ENCODE results near the gene GIT2. TPM values are rescaled to one million over a fixed set of nuclear protein-coding genes. Genes with fewer than 3 reads are reported as not detected.

Gene GIT2
- total and polyA plus RNA-seq, 2 of the 8 experiments (the other 6 are each of a cell fraction or from before 2014, with no cell fraction given), result 9.6 to 20.7 TPM

- H2AK5ac ChIP-seq (ENCODE audit: low read depth, low read length), result no peak overlapping the region
- no peak overlapping the region for H3K9ac ChIP-seq (replicated peaks in 1 of 4; ENCODE audit: extremely low read depth in 1 of 4, low read depth in 3 of 4, low read length in 3 of 4)
- no peak overlapping the region for H4K5ac ChIP-seq (ENCODE audit: insufficient read length, low read depth, low read length)
- H3K4ac ChIP-seq (replicated peaks; ENCODE audit: insufficient read length, low read depth, low read length), result no peak overlapping the region
- no peak overlapping the region for H3K56ac ChIP-seq (replicated peaks; ENCODE audit: insufficient read length, low read depth, low read length)
- H3K23ac ChIP-seq (ENCODE audit: insufficient read length), result no peak overlapping the region
- no peaks in the 10 kb centered on the region for H4K20me1 ChIP-seq (replicated peaks in 1 of 2; ENCODE audit: control insufficient read depth in 1 of 2, insufficient read depth in 2 of 2, low read length in 2 of 2)
- H3K18ac ChIP-seq (ENCODE audit: extremely low read depth, low read length), result no peak overlapping the region; the same call in 1 of the 2 replicates
- H3K27ac ChIP-seq (ENCODE audit: low read depth, low read length), result no peak overlapping the region
- no peak overlapping the region for H2BK20ac ChIP-seq (ENCODE audit: low read length)
- no peaks in the 10 kb centered on the region for H3K79me2 ChIP-seq (ENCODE audit: control insufficient read depth in 1 of 2, insufficient read depth in 2 of 2, low read length in 2 of 2)
- H3K79me1 ChIP-seq (ENCODE audit: low read depth, low read length), result no peaks in the 10 kb centered on the region
- no peak for DNase-seq (ENCODE audit: low read depth in 1 of 2, low spot score in 2 of 2)
- CTCF ChIA-PET (ENCODE audit: partially characterized antibody), result interaction anchor here (0.6 to 1.7 kb wide), 3 partner anchors 11 to 35 kb away, joined by 4 to 5 read pairs (median 5); no protein-coding TSS in a partner anchor
- 3% methylated on average over 5 of the region's 5 CpGs; no CpG with 5 or more reads in 1 of the 2 experiments for WGBS, 2 experiments (ENCODE audit: extremely low coverage in 1 of 2, insufficient coverage in 1 of 2, insufficient read length in 1 of 2, insufficient replicate concordance in 2 of 2, low coverage in 1 of 2, low lambda C conversion rate in 2 of 2, missing lambda C conversion rate in 1 of 2)
- FAIRE-seq, result peak; percentile 62
- H3K4me2 ChIP-seq (ENCODE audit: insufficient read depth in 1 of 2, low read depth in 2 of 2, low read length in 2 of 2), result peak overlapping the region; percentile 12 to 51; a peak in 3 of 4 replicates
- no peak overlapping the region for H2BK12ac ChIP-seq (ENCODE audit: low read depth, low read length)
- no peak overlapping the region for H2BK120ac ChIP-seq (replicated peaks; ENCODE audit: low read depth, low read length)
- H2BK15ac ChIP-seq (ENCODE audit: low read length), result no peak overlapping the region; the same call in 1 of the 2 replicates
- peak overlapping the region; percentile 53; the same call in 1 of the 2 replicates for H2BK5ac ChIP-seq (ENCODE audit: low read depth, low read length)
- H4K8ac ChIP-seq (ENCODE audit: extremely low read depth, insufficient read depth, low read length), result no peak overlapping the region
- no peak overlapping the region for H4K91ac ChIP-seq (replicated peaks; ENCODE audit: insufficient read length, low read length)
- no peak overlapping the region for H3K4me3 ChIP-seq (ENCODE audit: extremely low read depth in 1 of 4, insufficient read depth in 2 of 4, low read depth in 3 of 4, low read length in 4 of 4)
- peaks cover 7 to 12% (median 8%) of the 10 kb centered on the region in 4 experiments for H3K4me1 ChIP-seq (replicated peaks in 1 of 4; ENCODE audit: control insufficient read depth in 3 of 4, insufficient read depth in 4 of 4, low read length in 3 of 4)
- POLR2A ChIA-PET (ENCODE audit: partially characterized antibody), result interaction anchor here (0.6 to 1.5 kb wide), 2 partner anchors 18 to 80 kb away, joined by 3 read pairs; no protein-coding TSS in a partner anchor
- peaks cover 0 to 5% (median 2%) of the 10 kb centered on the region in 4 experiments; a peak in 2 of 8 replicates for H3K36me3 ChIP-seq (ENCODE audit: control insufficient read depth in 2 of 4, insufficient read depth in 4 of 4, low read length in 3 of 4)
- H3K9me3 ChIP-seq (ENCODE audit: insufficient read depth in 2 of 2, low read depth in 1 of 2, low read length in 1 of 2), result no peaks in the 10 kb centered on the region
- H3K14ac ChIP-seq (ENCODE audit: insufficient read length), result no peak overlapping the region
- H2AFZ ChIP-seq (ENCODE audit: low read length), result no peak overlapping the region
- no peaks in the 10 kb centered on the region for H3K23me2 ChIP-seq (ENCODE audit: low read depth, low read length)
- H3K27me3 ChIP-seq (replicated peaks in 1 of 4; ENCODE audit: control insufficient read depth in 3 of 4, extremely low read depth in 1 of 4, insufficient read depth in 3 of 4, low read length in 3 of 4), result no peaks in the 10 kb centered on the region
- TF ChIP-seq SRF (IDR thresholded peaks at IDR 0.05; ENCODE audit: low read depth, low read length) (no peak), PHF8 (conservative IDR thresholded peaks at IDR 0.05; ENCODE audit: low read depth, low read length) (no peak), SIRT6 (IDR thresholded peaks at IDR 0.05; ENCODE audit: low read length) (no peak), RFX5 (IDR thresholded peaks at IDR 0.05; ENCODE audit: borderline replicate concordance, low read depth, low read length) (no peak), CHD1 (IDR thresholded peaks at IDR 0.05; ENCODE audit: low read depth, low read length) (no peak), POLR2AphosphoS5 (IDR thresholded peaks at IDR 0.05; ENCODE audit: low read depth, low read length) (peak; percentile 29; the same call in 1 of the 2 replicates)
- TF ChIP-seq, protein P1, sequence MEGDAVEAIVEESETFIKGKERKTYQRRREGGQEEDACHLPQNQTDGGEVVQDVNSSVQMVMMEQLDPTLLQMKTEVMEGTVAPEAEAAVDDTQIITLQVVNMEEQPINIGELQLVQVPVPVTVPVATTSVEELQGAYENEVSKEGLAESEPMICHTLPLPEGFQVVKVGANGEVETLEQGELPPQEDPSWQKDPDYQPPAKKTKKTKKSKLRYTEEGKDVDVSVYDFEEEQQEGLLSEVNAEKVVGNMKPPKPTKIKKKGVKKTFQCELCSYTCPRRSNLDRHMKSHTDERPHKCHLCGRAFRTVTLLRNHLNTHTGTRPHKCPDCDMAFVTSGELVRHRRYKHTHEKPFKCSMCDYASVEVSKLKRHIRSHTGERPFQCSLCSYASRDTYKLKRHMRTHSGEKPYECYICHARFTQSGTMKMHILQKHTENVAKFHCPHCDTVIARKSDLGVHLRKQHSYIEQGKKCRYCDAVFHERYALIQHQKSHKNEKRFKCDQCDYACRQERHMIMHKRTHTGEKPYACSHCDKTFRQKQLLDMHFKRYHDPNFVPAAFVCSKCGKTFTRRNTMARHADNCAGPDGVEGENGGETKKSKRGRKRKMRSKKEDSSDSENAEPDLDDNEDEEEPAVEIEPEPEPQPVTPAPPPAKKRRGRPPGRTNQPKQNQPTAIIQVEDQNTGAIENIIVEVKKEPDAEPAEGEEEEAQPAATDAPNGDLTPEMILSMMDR (IDR thresholded peaks at IDR 0.05; ENCODE audit: control extremely low read depth in 1 of 3, insufficient read depth in 1 of 3, low read depth in 1 of 3, low read length in 3 of 3), result no peak
- TF ChIP-seq, protein P2, sequence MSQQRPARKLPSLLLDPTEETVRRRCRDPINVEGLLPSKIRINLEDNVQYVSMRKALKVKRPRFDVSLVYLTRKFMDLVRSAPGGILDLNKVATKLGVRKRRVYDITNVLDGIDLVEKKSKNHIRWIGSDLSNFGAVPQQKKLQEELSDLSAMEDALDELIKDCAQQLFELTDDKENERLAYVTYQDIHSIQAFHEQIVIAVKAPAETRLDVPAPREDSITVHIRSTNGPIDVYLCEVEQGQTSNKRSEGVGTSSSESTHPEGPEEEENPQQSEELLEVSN (IDR thresholded peaks at IDR 0.05), result no peak
Observed at GRCh38 chr12:109946505-109946904, 49.7 kb downstream of the GIT2 start.
